ENCODE measurements around the gene RNASE3.

RNASE3 gene

GRCh38 chr14:20857207-20857606, 34.0 kb upstream of the RNASE3 start:
- TF ChIP-seq CTCF (IDR thresholded peaks at IDR 0.05; ENCODE audit: low read depth, low read length), result no peak
- in situ Hi-C loops (cut with HindIII; ENCODE audit: low sequenced_read_pairs), result no loop called here
- DNase-seq (ENCODE audit: low read depth, low spot score), result no peak
- H3K4me3 ChIP-seq (ENCODE audit: low read depth, low read length), result no peak overlapping the region

- in situ Hi-C loops (cut with HindIII; ENCODE audit: low sequenced_read_pairs), result no loop called here
- TF ChIP-seq CTCF (IDR thresholded peaks at IDR 0.05; ENCODE audit: low read depth, low read length), result peak; percentile 88
- H3K4me3 ChIP-seq (ENCODE audit: low read depth, low read length), result no peak overlapping the region
- DNase-seq (ENCODE audit: low read depth, low spot score), result peak; percentile 49
Measured at GRCh38 chr14:20857630-20858261, 33.4 kb upstream of the RNASE3 start.

- no peak overlapping the region for H3K4me3 ChIP-seq (ENCODE audit: low read depth, low read length)
- in situ Hi-C loops (cut with HindIII; ENCODE audit: low sequenced_read_pairs), result no loop called here
- DNase-seq (ENCODE audit: low read depth, low spot score), result no peak
- TF ChIP-seq CTCF (IDR thresholded peaks at IDR 0.05; ENCODE audit: low read depth, low read length), result no peak
Measured at GRCh38 chr14:20866194-20866593, 25.0 kb upstream of the RNASE3 start.

DNA sequence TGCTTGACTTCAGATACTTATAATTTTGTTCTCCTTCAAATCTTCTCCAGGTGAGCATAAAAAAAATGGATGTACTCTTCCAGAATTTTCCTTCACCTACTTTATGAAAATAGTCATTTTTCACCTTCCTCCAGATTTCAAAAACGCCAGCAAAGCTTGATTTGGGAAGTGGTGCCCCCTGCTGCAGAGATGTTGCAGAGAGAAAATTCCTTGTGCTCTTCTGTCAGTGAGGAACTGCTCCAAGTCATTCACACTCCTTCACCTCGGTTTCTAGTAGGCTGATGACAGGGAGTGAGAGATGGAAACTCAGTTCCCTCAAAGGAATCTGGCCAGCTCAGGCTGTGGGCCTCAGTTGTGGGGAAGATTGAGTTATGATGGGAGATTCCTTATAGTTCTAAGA, 24.2 kb upstream of the RNASE3 start:
- in situ Hi-C loops (cut with HindIII; ENCODE audit: low sequenced_read_pairs), result no loop called here
- no peak for DNase-seq (ENCODE audit: low read depth, low spot score)
- TF ChIP-seq CTCF (IDR thresholded peaks at IDR 0.05; ENCODE audit: low read depth, low read length), result peak; percentile 29
- no peak overlapping the region for H3K4me3 ChIP-seq (ENCODE audit: low read depth, low read length)

- peak; percentile 78 for TF ChIP-seq CTCF (IDR thresholded peaks at IDR 0.05; ENCODE audit: low read depth, low read length)
- in situ Hi-C loops (cut with HindIII; ENCODE audit: low sequenced_read_pairs), result no loop called here
- no peak overlapping the region for H3K4me3 ChIP-seq (ENCODE audit: low read depth, low read length)
Measured at GRCh38 chr14:20873370-20874177, 17.6 kb upstream of the RNASE3 start.

DNA sequence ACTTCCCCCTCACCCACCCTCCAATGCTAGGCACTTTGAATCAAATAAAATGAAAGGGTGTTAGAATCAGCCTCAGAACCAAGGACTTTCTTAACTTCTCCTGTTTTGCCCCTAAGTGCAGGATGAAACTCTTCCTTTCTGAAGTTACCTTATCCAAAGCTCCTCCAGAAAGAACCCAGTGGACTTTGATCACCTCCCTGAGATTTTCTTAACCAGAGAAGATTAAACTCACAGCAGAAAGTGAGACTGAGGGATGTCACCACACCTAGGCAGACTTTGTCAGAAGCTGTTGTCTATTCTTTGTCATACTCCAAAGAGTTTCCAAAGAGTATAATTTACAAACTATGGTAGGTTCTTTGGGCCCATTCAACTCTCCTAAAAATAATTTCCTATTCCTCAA, 14.2 kb upstream of the RNASE3 start:
- H3K4me3 ChIP-seq (ENCODE audit: low read depth, low read length), result no peak overlapping the region
- no peak for DNase-seq (ENCODE audit: low read depth, low spot score)
- no peak for TF ChIP-seq CTCF (IDR thresholded peaks at IDR 0.05; ENCODE audit: low read depth, low read length)
- in situ Hi-C loops (cut with HindIII; ENCODE audit: low sequenced_read_pairs), result no loop called here

More at GRCh38 chr14:20873370-20874177, 17.6 kb upstream of the RNASE3 start:
- peak; percentile 55 for DNase-seq (ENCODE audit: low read depth, low spot score)

All from astrocyte of the spinal cord (primary cell).